ENCODE data around the gene WDR35. TPM values are rescaled to one million over a fixed set of nuclear protein-coding genes. Genes with fewer than 3 reads are reported as not detected.

Gene WDR35
- total RNA-seq, 4 donors from 2014 or later, result 2.9 to 10.9 (median 6.9) TPM

- Histone ChIP-seq H3K9me3 (no peaks in the 10 kb centered on the region), H3K27me3 (peaks cover 3% of the 10 kb centered on the region), H3K36me3 (no peaks in the 10 kb centered on the region), H3K4me1 (peaks cover 15% of the 10 kb centered on the region), H3K27ac (no peak overlapping the region), H3K4me3 (no peak overlapping the region)
- TF ChIP-seq EP300 (IDR thresholded peaks at IDR 0.05) (no peak), CTCF (IDR thresholded peaks at IDR 0.05) (no peak), POLR2A (IDR thresholded peaks at IDR 0.05) (no peak), POLR2AphosphoS5 (IDR thresholded peaks at IDR 0.05) (no peak)
- DNase-seq (ENCODE audit: low spot score in 2 of 2), result no peak
These were observed 3.8 kb upstream of the WDR35 start for GRCh38 chr2:19993731-19994130.

DNA sequence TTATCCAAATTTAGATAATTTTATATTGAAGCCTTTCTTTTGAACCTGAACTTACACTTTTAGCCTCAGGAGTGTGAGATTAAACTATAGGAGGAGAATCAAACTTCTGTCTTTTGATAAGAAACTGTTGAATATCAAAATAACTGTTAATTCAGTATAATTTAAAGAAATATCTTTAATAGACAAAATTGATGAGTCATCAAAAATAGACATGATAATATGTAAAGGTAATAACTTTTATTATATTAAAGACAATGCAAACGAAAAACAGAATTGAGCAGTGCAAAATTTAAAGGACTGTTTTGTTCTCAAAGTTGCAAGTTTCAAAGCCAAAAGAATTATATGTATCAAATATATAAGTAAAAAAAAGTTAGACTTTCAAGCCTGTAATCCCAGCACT lies 2.0 kb upstream of the WDR35 start:
- H3K27ac ChIP-seq, result no peak overlapping the region
- H3K4me1 ChIP-seq, result peaks cover 16% of the 10 kb centered on the region
- WGBS, result 91% methylated on average over 1 of the region's 1 CpG
- H3K9me3 ChIP-seq, result no peaks in the 10 kb centered on the region
- H3K4me3 ChIP-seq, result no peak overlapping the region
- H3K36me3 ChIP-seq, result no peaks in the 10 kb centered on the region
- H3K27me3 ChIP-seq, result no peaks in the 10 kb centered on the region
- TF ChIP-seq POLR2A (IDR thresholded peaks at IDR 0.05), result no peak
- TF ChIP-seq CTCF (IDR thresholded peaks at IDR 0.05), result no peak
- TF ChIP-seq POLR2AphosphoS5 (IDR thresholded peaks at IDR 0.05), result no peak
- TF ChIP-seq EP300 (IDR thresholded peaks at IDR 0.05), result no peak
- DNase-seq (ENCODE audit: low spot score in 2 of 2), result no peak

- DNase-seq (ENCODE audit: low spot score in 2 of 2), result no peak
- Histone ChIP-seq H3K27me3 (no peaks in the 10 kb centered on the region), H3K9me3 (no peaks in the 10 kb centered on the region), H3K36me3 (no peaks in the 10 kb centered on the region), H3K27ac (no peak overlapping the region), H3K4me3 (peak overlapping the region; percentile 71), H3K4me1 (peaks cover 16% of the 10 kb centered on the region)
- TF ChIP-seq POLR2AphosphoS5 (IDR thresholded peaks at IDR 0.05) (no peak), POLR2A (IDR thresholded peaks at IDR 0.05) (no peak), EP300 (IDR thresholded peaks at IDR 0.05) (no peak), CTCF (IDR thresholded peaks at IDR 0.05) (no peak)
- WGBS, result 20% methylated on average over 9 of the region's 10 CpGs
These were observed 467 bp upstream of the WDR35 start for GRCh38 chr2:19990416-19990728.

GRCh38 chr2:19989342-19989666 lies 601 bp downstream of the WDR35 start:
- DNase-seq (ENCODE audit: low spot score in 2 of 2), result no peak
- H3K27ac ChIP-seq, result no peak overlapping the region
- H3K27me3 ChIP-seq, result no peaks in the 10 kb centered on the region

GRCh38 chr2:19988600-19988999 lies 1.3 kb downstream of the WDR35 start:
- no peak overlapping the region for H3K4me3 ChIP-seq
- no peak overlapping the region for H3K27ac ChIP-seq
- no peak for TF ChIP-seq POLR2AphosphoS5 (IDR thresholded peaks at IDR 0.05)
- TF ChIP-seq POLR2A (IDR thresholded peaks at IDR 0.05), result no peak
- no peak for TF ChIP-seq EP300 (IDR thresholded peaks at IDR 0.05)
- TF ChIP-seq CTCF (IDR thresholded peaks at IDR 0.05), result no peak

More at GRCh38 chr2:19989342-19989666, 601 bp downstream of the WDR35 start:
- H3K4me3 ChIP-seq, result peak overlapping the region; percentile 71
- H3K36me3 ChIP-seq, result peaks cover 3% of the 10 kb centered on the region
- peaks cover 16% of the 10 kb centered on the region for H3K4me1 ChIP-seq
- TF ChIP-seq EP300 (IDR thresholded peaks at IDR 0.05) (no peak), POLR2AphosphoS5 (IDR thresholded peaks at IDR 0.05) (no peak), POLR2A (IDR thresholded peaks at IDR 0.05) (no peak), CTCF (IDR thresholded peaks at IDR 0.05) (no peak)
- H3K9me3 ChIP-seq, result no peaks in the 10 kb centered on the region
- 7% methylated on average over 8 of the region's 8 CpGs for WGBS

More at GRCh38 chr2:19988600-19988999, 1.3 kb downstream of the WDR35 start:
- WGBS, result 73% methylated on average over 2 of the region's 2 CpGs
- no peak for DNase-seq (ENCODE audit: low spot score in 2 of 2)
- Histone ChIP-seq H3K4me1 (peaks cover 16% of the 10 kb centered on the region), H3K36me3 (peaks cover 3% of the 10 kb centered on the region), H3K9me3 (no peaks in the 10 kb centered on the region), H3K27me3 (no peaks in the 10 kb centered on the region)

All from suprapubic skin (tissue), 4 donors.